ENCODE results near the gene PTPRK. TPM values are rescaled to one million over a fixed set of nuclear protein-coding genes. Genes with fewer than 3 reads are reported as not detected.

Gene PTPRK
- total RNA-seq, 1 experiment from 2014 or later: 34.2 TPM

GRCh38 chr6:128029826-128030225, 490.6 kb downstream of the PTPRK start:
- Histone ChIP-seq H3K27ac (ENCODE audit: low read depth, low read length) (no peak overlapping the region), H3K36me3 (ENCODE audit: control insufficient read depth in 1 of 2, insufficient read depth in 2 of 2, low read length in 2 of 2) (no peaks in the 10 kb centered on the region), H3K9me3 (ENCODE audit: control insufficient read depth in 1 of 2, insufficient read depth in 1 of 2, low read depth in 1 of 2, low read length in 2 of 2) (no peaks in the 10 kb centered on the region), H4K20me1 (ENCODE audit: insufficient read depth) (no peaks in the 10 kb centered on the region), H3K9me2 (ENCODE audit: insufficient read depth) (no peaks in the 10 kb centered on the region), H3K79me2 (ENCODE audit: insufficient read depth, low read length) (no peaks in the 10 kb centered on the region), H3K4me3 (replicated peaks in 1 of 2; ENCODE audit: low read depth in 1 of 2, low read length in 2 of 2) (no peak overlapping the region), H3K4me2 (ENCODE audit: low read length) (no peak overlapping the region), H3K4me1 (ENCODE audit: control insufficient read depth in 1 of 2, insufficient read depth in 2 of 2, low read length in 2 of 2) (no peaks in the 10 kb centered on the region), H2AFZ (ENCODE audit: low read depth, low read length, poor library complexity, severe bottlenecking) (no peak overlapping the region), H3K27me3 (ENCODE audit: insufficient read depth, low read length) (no peaks in the 10 kb centered on the region), H3K9ac (ENCODE audit: low read length) (no peak overlapping the region)
- BruUV-seq (replicated peaks): no TSS peak
- ATAC-seq: no peak
- ChIA-PET CTCF (no interaction called here), RAD21 (ENCODE audit: low non-redundant PET in 1 of 2, low total read pairs in 2 of 2, uncharacterized antibody in 2 of 2, unreplicated experiment in 2 of 2) (no interaction called here), POLR2A (no interaction called here)
- intact Hi-C loops (cut with micrococcal nuclease): no loop called here
- TF ChIP-seq ZFX (IDR thresholded peaks at IDR 0.05) (no peak), SRF (IDR thresholded peaks at IDR 0.05; ENCODE audit: low read depth) (no peak), MAX (IDR thresholded peaks at IDR 0.05) (no peak), REST (IDR thresholded peaks at IDR 0.05; ENCODE audit: low read depth) (no peak), CEBPB (IDR thresholded peaks at IDR 0.05; ENCODE audit: low read depth) (no peak), YY1 (IDR thresholded peaks at IDR 0.05; ENCODE audit: extremely low read depth, insufficient replicate concordance, low read depth, low read length) (no peak), ELF1 (IDR thresholded peaks at IDR 0.05; ENCODE audit: borderline replicate concordance, low read depth) (no peak)
- no peak for DNase-seq (ENCODE audit: low read depth, low spot score)

GRCh38 chr6:128028183-128028582, 492.2 kb downstream of the PTPRK start:
- RAD21 ChIA-PET (ENCODE audit: low non-redundant PET in 1 of 2, low total read pairs in 2 of 2, uncharacterized antibody in 2 of 2, unreplicated experiment in 2 of 2): no interaction called here
- no peaks in the 10 kb centered on the region for H4K20me1 ChIP-seq (ENCODE audit: insufficient read depth)
- H3K79me2 ChIP-seq (ENCODE audit: insufficient read depth, low read length): no peaks in the 10 kb centered on the region
- no TSS peak for BruUV-seq (replicated peaks)
- H3K4me3 ChIP-seq (replicated peaks in 1 of 2; ENCODE audit: low read depth in 1 of 2, low read length in 2 of 2): no peak overlapping the region
- H2AFZ ChIP-seq (ENCODE audit: low read depth, low read length, poor library complexity, severe bottlenecking): no peak overlapping the region
- H3K9me2 ChIP-seq (ENCODE audit: insufficient read depth): no peaks in the 10 kb centered on the region
- H3K4me1 ChIP-seq (ENCODE audit: control insufficient read depth in 1 of 2, insufficient read depth in 2 of 2, low read length in 2 of 2): no peaks in the 10 kb centered on the region
- intact Hi-C loops (cut with micrococcal nuclease): no loop called here
- POLR2A ChIA-PET: no interaction called here
- H3K36me3 ChIP-seq (ENCODE audit: control insufficient read depth in 1 of 2, insufficient read depth in 2 of 2, low read length in 2 of 2): no peaks in the 10 kb centered on the region
- DNase-seq (ENCODE audit: low read depth, low spot score) (no peak), ATAC-seq (no peak)
- no peak overlapping the region for H3K9ac ChIP-seq (ENCODE audit: low read length)
- no peaks in the 10 kb centered on the region for H3K9me3 ChIP-seq (ENCODE audit: control insufficient read depth in 1 of 2, insufficient read depth in 1 of 2, low read depth in 1 of 2, low read length in 2 of 2)
- CTCF ChIA-PET: no interaction called here
- no peak overlapping the region for H3K27ac ChIP-seq (ENCODE audit: low read depth, low read length)
- no peaks in the 10 kb centered on the region for H3K27me3 ChIP-seq (ENCODE audit: insufficient read depth, low read length)
- no peak overlapping the region for H3K4me2 ChIP-seq (ENCODE audit: low read length)
- TF ChIP-seq CEBPB (IDR thresholded peaks at IDR 0.05; ENCODE audit: low read depth) (no peak), POLR2A (IDR thresholded peaks at IDR 0.05; ENCODE audit: borderline replicate concordance, extremely low read depth, insufficient read depth, insufficient read length) (no peak), CBX3 (IDR thresholded peaks at IDR 0.05; ENCODE audit: low read depth) (no peak), YY1 (IDR thresholded peaks at IDR 0.05; ENCODE audit: extremely low read depth, insufficient replicate concordance, low read depth, low read length) (no peak), ZBTB33 (IDR thresholded peaks at IDR 0.05; ENCODE audit: extremely low read depth, insufficient replicate concordance, low read length) (no peak), MAX (IDR thresholded peaks at IDR 0.05) (no peak), ELF1 (IDR thresholded peaks at IDR 0.05; ENCODE audit: borderline replicate concordance, low read depth) (no peak), JUND (IDR thresholded peaks at IDR 0.05) (no peak), SRF (IDR thresholded peaks at IDR 0.05; ENCODE audit: low read depth) (no peak), POLR2AphosphoS5 (IDR thresholded peaks at IDR 0.05; ENCODE audit: low read depth, low read length) (no peak), FOSL1 (IDR thresholded peaks at IDR 0.05; ENCODE audit: low read depth) (no peak), ZFX (IDR thresholded peaks at IDR 0.05) (no peak)
